CD4-positive, alpha-beta memory T cell (primary cell): ENCODE results near the gene ADGRD1. TPM values are rescaled to one million over a fixed set of nuclear protein-coding genes. Genes with fewer than 3 reads are reported as not detected.

ENCODE experiments used
- CTCF ChIA-PET: fragments of 350-600 bp; sonication (Branson Sonifier 250); formaldehyde crosslinking; loops from one replicate; lab custom pipeline; 2021; ENCODE audit warnings: inconsistent platforms; ENCODE audit not compliant: partially characterized antibody; lab: Charles Lee
- POLR2A ChIA-PET: fragments of 350-600 bp; sonication (Branson Sonifier 250); formaldehyde crosslinking; loops from one replicate; lab custom pipeline; 2021; ENCODE audit not compliant: partially characterized antibody; lab: Charles Lee
- DNase-seq, 5 donors: peaks; one replicate each; pipeline versions ENCODE4 v3.0.0 to v3.0.0-alpha.2; 2020 to 2022; ENCODE audit warnings: mixed read lengths in 1 of 5
- H3K27ac ChIP-seq: one replicate; pipeline ENCODE4 v1.7.0; 2013; ENCODE audit warnings: low read depth, low read length
- H3K27me3 ChIP-seq: 2 replicates; pipeline ENCODE4 v1.7.0; 2013; ENCODE audit warnings: mild to moderate bottlenecking, low read length, moderate library complexity; ENCODE audit not compliant: insufficient read depth
- H3K36me3 ChIP-seq: 2 replicates; pipeline ENCODE4 v1.7.0; 2013; ENCODE audit warnings: mild to moderate bottlenecking, low read length, moderate library complexity; ENCODE audit not compliant: insufficient read depth
- H3K4me1 ChIP-seq: 2 replicates; pipeline ENCODE4 v1.7.0; 2013; ENCODE audit warnings: mild to moderate bottlenecking, low read length, moderate library complexity; ENCODE audit not compliant: insufficient read depth
- H3K4me3 ChIP-seq, 2 donors: one replicate each; pipeline ENCODE4 v1.7.0; 2013; ENCODE audit warnings: low read length in 2 of 2, mild to moderate bottlenecking in 1 of 2
- H3K9me3 ChIP-seq, 2 donors: one replicate each; pipeline ENCODE4 v1.7.0; 2013; ENCODE audit warnings: low read length in 2 of 2, control low read depth in 1 of 2; ENCODE audit not compliant: control insufficient read depth in 1 of 2
- H3K27ac Mint-ChIP-seq, 7 donors: one replicate each; pipeline ENCODE4 v1.8.0; 2020 to 2021; ENCODE audit warnings: mixed read lengths in 7 of 7, mild to moderate bottlenecking in 6 of 7, inconsistent platforms in 3 of 7, moderate library complexity in 3 of 7
- H3K27me3 Mint-ChIP-seq, 2 donors: one replicate each; pipeline ENCODE4 v1.8.0; 2020 to 2021; ENCODE audit warnings: mixed read lengths in 2 of 2
- H3K36me3 Mint-ChIP-seq, 2 donors: one replicate each; pipeline ENCODE4 v1.8.0; 2020 to 2021; ENCODE audit warnings: mixed read lengths in 2 of 2, inconsistent platforms in 1 of 2, mild to moderate bottlenecking in 1 of 2
- H3K4me1 Mint-ChIP-seq, 4 donors: one replicate each; pipeline ENCODE4 v1.8.0; 2020 to 2021; ENCODE audit warnings: mixed read lengths in 4 of 4, mild to moderate bottlenecking in 1 of 4
- H3K4me3 Mint-ChIP-seq, 8 donors: one replicate each; pipeline ENCODE4 v1.8.0; 2020 to 2021; ENCODE audit warnings: mixed read lengths in 8 of 8, mild to moderate bottlenecking in 7 of 8, moderate library complexity in 6 of 8, inconsistent platforms in 3 of 8
- H3K9me3 Mint-ChIP-seq, 8 donors: one replicate each; pipeline ENCODE4 v1.8.0; 2020 to 2021; ENCODE audit warnings: mixed read lengths in 8 of 8, mild to moderate bottlenecking in 5 of 8, inconsistent platforms in 3 of 8, moderate library complexity in 1 of 8
- intact Hi-C: fragments of 100-400 bp; cut with micrococcal nuclease; formaldehyde crosslinking; loops from one replicate; pipeline ENCODE4 v1.15.1; 2023
- polyA plus RNA-seq, 2 donors: library from polyadenylated mRNA; unstranded; fragments of 300-500 nt; fragmentation: Illumina TruSeq; gene quantifications; one replicate each; pipeline ENCODE4 v1.2.3, GENCODE V29; 2021
- total RNA-seq, 2 experiments: library from RNA; stranded (reverse); gene quantifications; one replicate each; pipeline ENCODE4 v1.2.3, GENCODE V29; 2021

The ADGRD1 gene
- total and polyA plus RNA-seq, 4 experiments from 2014 or later: not detected

GRCh38 chr12:131050463-131051154, 96.9 kb downstream of the ADGRD1 start:
- H3K4me1 Mint-ChIP-seq: peaks cover 0 to 4% (median 0%) of the 10 kb centered on the region in 4 donors
- Histone ChIP-seq H3K4me3 (no peak overlapping the region), H3K27ac (no peak overlapping the region), H3K9me3 (no peaks in the 10 kb centered on the region), H3K36me3 (no peaks in the 10 kb centered on the region), H3K27me3 (no peaks in the 10 kb centered on the region), H3K4me1 (no peaks in the 10 kb centered on the region)
- intact Hi-C loops: no loop called here
- peaks cover 0 to 3% (median 0%) of the 10 kb centered on the region in 8 donors for H3K9me3 Mint-ChIP-seq
- H3K27me3 Mint-ChIP-seq: peaks cover 2 to 7% of the 10 kb centered on the region in 2 donors
- ChIA-PET CTCF (no interaction called here), POLR2A (no interaction called here)
- DNase-seq: no peak
- H3K4me3 Mint-ChIP-seq: no peak overlapping the region
- no peaks in the 10 kb centered on the region for H3K36me3 Mint-ChIP-seq
- no peak overlapping the region for H3K27ac Mint-ChIP-seq

- ChIA-PET CTCF (no interaction called here), POLR2A (no interaction called here)
- Mint-ChIP-seq H3K4me3 (no peak overlapping the region), H3K27ac (no peak overlapping the region), H3K27me3 (peaks cover 2 to 7% of the 10 kb centered on the region in 2 donors), H3K4me1 (peaks cover 0 to 7% (median 0%) of the 10 kb centered on the region in 4 donors), H3K9me3 (no peaks in the 10 kb centered on the region), H3K36me3 (no peaks in the 10 kb centered on the region)
- Histone ChIP-seq H3K27ac (no peak overlapping the region), H3K27me3 (no peaks in the 10 kb centered on the region), H3K36me3 (no peaks in the 10 kb centered on the region), H3K4me3 (no peak overlapping the region), H3K4me1 (no peaks in the 10 kb centered on the region), H3K9me3 (no peaks in the 10 kb centered on the region)
- intact Hi-C loops: no loop called here
- DNase-seq: no peak
These were observed 97.4 kb downstream of the ADGRD1 start for GRCh38 chr12:131051155-131051473.

GRCh38 chr12:131052063-131052781, 98.5 kb downstream of the ADGRD1 start:
- H3K9me3 ChIP-seq: no peaks in the 10 kb centered on the region
- Mint-ChIP-seq H3K27me3 (peaks cover 2 to 13% of the 10 kb centered on the region in 2 donors), H3K9me3 (no peaks in the 10 kb centered on the region), H3K36me3 (no peaks in the 10 kb centered on the region), H3K27ac (no peak overlapping the region), H3K4me3 (no peak overlapping the region), H3K4me1 (peaks cover 0 to 7% (median 0%) of the 10 kb centered on the region in 4 donors)
- H3K4me3 ChIP-seq: no peak overlapping the region
- no peaks in the 10 kb centered on the region for H3K36me3 ChIP-seq
- H3K27me3 ChIP-seq: no peaks in the 10 kb centered on the region
- intact Hi-C loops: no loop called here
- DNase-seq: no peak
- ChIA-PET CTCF (interaction anchor here (1.0 kb wide), 1 partner anchor 226 kb away, joined by 4 read pairs; no protein-coding TSS in a partner anchor), POLR2A (no interaction called here)
- H3K4me1 ChIP-seq: no peaks in the 10 kb centered on the region
- H3K27ac ChIP-seq: no peak overlapping the region

GRCh38 chr12:131052929-131053328, 99.2 kb downstream of the ADGRD1 start:
- intact Hi-C loops: no loop called here
- Mint-ChIP-seq H3K4me1 (peaks cover 0 to 7% (median 0%) of the 10 kb centered on the region in 4 donors), H3K9me3 (no peaks in the 10 kb centered on the region), H3K27ac (no peak overlapping the region), H3K27me3 (peaks cover 3 to 13% of the 10 kb centered on the region in 2 donors), H3K4me3 (no peak overlapping the region), H3K36me3 (no peaks in the 10 kb centered on the region)
- Histone ChIP-seq H3K27ac (no peak overlapping the region), H3K4me1 (no peaks in the 10 kb centered on the region), H3K4me3 (no peak overlapping the region), H3K27me3 (no peaks in the 10 kb centered on the region), H3K36me3 (no peaks in the 10 kb centered on the region), H3K9me3 (no peaks in the 10 kb centered on the region)
- no peak for DNase-seq
- ChIA-PET POLR2A (no interaction called here), CTCF (interaction anchor here (1.0 kb wide), 1 partner anchor 226 kb away, joined by 4 read pairs; no protein-coding TSS in a partner anchor)

- Histone ChIP-seq H3K27me3 (no peaks in the 10 kb centered on the region), H3K27ac (no peak overlapping the region), H3K4me1 (no peaks in the 10 kb centered on the region), H3K9me3 (no peaks in the 10 kb centered on the region), H3K36me3 (no peaks in the 10 kb centered on the region), H3K4me3 (no peak overlapping the region)
- ChIA-PET CTCF (interaction anchor here (0.6 kb wide), 1 partner anchor 281 kb away, joined by 4 read pairs; no protein-coding TSS in a partner anchor), POLR2A (no interaction called here)
- DNase-seq: no peak
- Mint-ChIP-seq H3K27ac (no peak overlapping the region), H3K9me3 (no peaks in the 10 kb centered on the region), H3K36me3 (no peaks in the 10 kb centered on the region), H3K4me1 (peaks cover 0 to 7% (median 0%) of the 10 kb centered on the region in 4 donors), H3K4me3 (no peak overlapping the region), H3K27me3 (peaks cover 3 to 13% of the 10 kb centered on the region in 2 donors)
- intact Hi-C loops: no loop called here
These were observed 99.9 kb downstream of the ADGRD1 start for GRCh38 chr12:131053567-131053966.

- no peaks in the 10 kb centered on the region for H3K4me1 ChIP-seq
- no peaks in the 10 kb centered on the region for H3K9me3 ChIP-seq
- DNase-seq: no peak
- ChIA-PET POLR2A (no interaction called here), CTCF (interaction anchor here (0.6 kb wide), 1 partner anchor 282 kb away, joined by 4 read pairs; no protein-coding TSS in a partner anchor)
- Mint-ChIP-seq H3K36me3 (no peaks in the 10 kb centered on the region), H3K27ac (no peak overlapping the region), H3K4me3 (no peak overlapping the region), H3K9me3 (no peaks in the 10 kb centered on the region), H3K4me1 (peaks cover 0 to 7% (median 0%) of the 10 kb centered on the region in 4 donors), H3K27me3 (peaks cover 3 to 13% of the 10 kb centered on the region in 2 donors)
- no peaks in the 10 kb centered on the region for H3K36me3 ChIP-seq
- no peak overlapping the region for H3K4me3 ChIP-seq
- no peaks in the 10 kb centered on the region for H3K27me3 ChIP-seq
- no peak overlapping the region for H3K27ac ChIP-seq
- intact Hi-C loops: no loop called here
These were observed 100.8 kb downstream of the ADGRD1 start for GRCh38 chr12:131054345-131055092.

- no peaks in the 10 kb centered on the region for H3K36me3 Mint-ChIP-seq
- intact Hi-C loops: no loop called here
- peak in 1 of 5 donors; percentile 3 for DNase-seq
- no peak overlapping the region for H3K27ac Mint-ChIP-seq
- peaks cover 0 to 7% (median 0%) of the 10 kb centered on the region in 4 donors for H3K4me1 Mint-ChIP-seq
- no peak overlapping the region for H3K4me3 Mint-ChIP-seq
- H3K9me3 Mint-ChIP-seq: no peaks in the 10 kb centered on the region
- peaks cover 3 to 13% of the 10 kb centered on the region in 2 donors for H3K27me3 Mint-ChIP-seq
- Histone ChIP-seq H3K4me3 (no peak overlapping the region), H3K27me3 (no peaks in the 10 kb centered on the region), H3K9me3 (no peaks in the 10 kb centered on the region), H3K4me1 (no peaks in the 10 kb centered on the region), H3K27ac (no peak overlapping the region), H3K36me3 (no peaks in the 10 kb centered on the region)
- CTCF ChIA-PET: no interaction called here
- POLR2A ChIA-PET: no interaction called here
These were observed 101.4 kb downstream of the ADGRD1 start for GRCh38 chr12:131055093-131055465.
